HG03135 (cell line): ENCODE results near the gene DUSP16.
"Not testable (repeated sequence)": the region's sequence is repeated elsewhere in the genome, so short reads cannot be mapped to it uniquely, and the experiment has no call there.

Experiments
- ATAC-seq: cut with Tn5 transposase; IDR thresholded peaks from one replicate; pipeline ENCODE4 v1.9.1; 2021; ENCODE audit warnings: mild to moderate bottlenecking, moderate library complexity; ENCODE audit not compliant: unreplicated experiment

Gene DUSP16, protein sequence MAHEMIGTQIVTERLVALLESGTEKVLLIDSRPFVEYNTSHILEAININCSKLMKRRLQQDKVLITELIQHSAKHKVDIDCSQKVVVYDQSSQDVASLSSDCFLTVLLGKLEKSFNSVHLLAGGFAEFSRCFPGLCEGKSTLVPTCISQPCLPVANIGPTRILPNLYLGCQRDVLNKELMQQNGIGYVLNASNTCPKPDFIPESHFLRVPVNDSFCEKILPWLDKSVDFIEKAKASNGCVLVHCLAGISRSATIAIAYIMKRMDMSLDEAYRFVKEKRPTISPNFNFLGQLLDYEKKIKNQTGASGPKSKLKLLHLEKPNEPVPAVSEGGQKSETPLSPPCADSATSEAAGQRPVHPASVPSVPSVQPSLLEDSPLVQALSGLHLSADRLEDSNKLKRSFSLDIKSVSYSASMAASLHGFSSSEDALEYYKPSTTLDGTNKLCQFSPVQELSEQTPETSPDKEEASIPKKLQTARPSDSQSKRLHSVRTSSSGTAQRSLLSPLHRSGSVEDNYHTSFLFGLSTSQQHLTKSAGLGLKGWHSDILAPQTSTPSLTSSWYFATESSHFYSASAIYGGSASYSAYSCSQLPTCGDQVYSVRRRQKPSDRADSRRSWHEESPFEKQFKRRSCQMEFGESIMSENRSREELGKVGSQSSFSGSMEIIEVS

DNA sequence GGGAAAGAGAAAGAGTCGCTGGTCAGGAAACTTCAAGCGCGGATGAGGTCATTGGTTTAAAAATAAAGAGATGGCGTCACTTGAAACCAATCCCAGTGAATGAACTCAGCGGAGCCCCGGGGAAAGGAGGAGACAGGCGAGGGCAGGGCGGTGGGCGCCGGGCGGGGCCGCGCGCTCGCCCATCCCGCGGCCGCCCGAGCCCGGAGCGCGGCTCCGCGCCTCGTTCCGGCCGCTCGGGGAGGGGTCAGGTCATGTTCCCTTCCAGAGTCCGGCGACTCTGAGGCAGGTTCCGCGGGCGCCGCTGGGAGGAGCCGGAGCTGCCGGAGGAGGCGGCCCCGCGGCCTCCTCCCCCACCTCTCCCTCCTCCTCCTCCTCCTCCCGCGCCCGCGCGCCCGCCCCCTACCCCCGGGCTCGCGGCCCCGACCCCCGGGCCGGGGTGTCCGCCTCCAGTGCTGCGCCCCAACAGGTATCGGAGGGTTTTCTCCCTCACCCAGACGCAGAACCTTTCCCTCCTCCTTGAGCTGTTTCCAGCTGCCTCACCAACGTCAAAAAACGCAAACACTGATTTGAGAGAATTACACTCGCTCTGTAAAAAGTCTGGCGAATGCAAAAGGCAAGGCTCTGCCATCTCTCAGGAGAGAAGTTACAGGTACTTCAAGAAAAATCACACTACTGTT lies at the start of gene DUSP16:
Gene DUSP16 (minus strand): TSS at position 279 of the 677 bp plus-strand sequence. CDS start 41,765 bp downstream, outside the sequence.
- ATAC-seq: peak; percentile 75

DNA sequence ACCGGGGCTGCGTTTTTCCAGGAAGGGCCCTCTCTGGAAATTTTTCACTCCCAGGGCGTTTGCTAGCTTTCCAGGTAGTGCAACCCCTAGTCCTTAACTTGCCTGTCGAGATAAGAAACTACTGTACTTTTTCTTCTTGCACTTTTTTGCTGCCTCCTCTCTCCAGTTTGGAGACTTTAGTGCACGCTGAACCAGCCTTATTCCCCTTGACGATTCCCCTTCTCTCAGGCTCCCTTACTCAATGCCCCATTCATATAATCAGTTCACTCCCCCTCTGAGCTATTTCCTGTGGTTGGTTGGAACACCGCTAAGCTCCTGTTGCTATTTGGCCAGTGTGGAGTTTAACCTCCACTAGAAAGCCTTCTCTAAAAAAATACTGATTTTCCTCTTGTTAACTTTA lies 49.7 kb upstream of the DUSP16 start:
- ATAC-seq: no peak

DNA sequence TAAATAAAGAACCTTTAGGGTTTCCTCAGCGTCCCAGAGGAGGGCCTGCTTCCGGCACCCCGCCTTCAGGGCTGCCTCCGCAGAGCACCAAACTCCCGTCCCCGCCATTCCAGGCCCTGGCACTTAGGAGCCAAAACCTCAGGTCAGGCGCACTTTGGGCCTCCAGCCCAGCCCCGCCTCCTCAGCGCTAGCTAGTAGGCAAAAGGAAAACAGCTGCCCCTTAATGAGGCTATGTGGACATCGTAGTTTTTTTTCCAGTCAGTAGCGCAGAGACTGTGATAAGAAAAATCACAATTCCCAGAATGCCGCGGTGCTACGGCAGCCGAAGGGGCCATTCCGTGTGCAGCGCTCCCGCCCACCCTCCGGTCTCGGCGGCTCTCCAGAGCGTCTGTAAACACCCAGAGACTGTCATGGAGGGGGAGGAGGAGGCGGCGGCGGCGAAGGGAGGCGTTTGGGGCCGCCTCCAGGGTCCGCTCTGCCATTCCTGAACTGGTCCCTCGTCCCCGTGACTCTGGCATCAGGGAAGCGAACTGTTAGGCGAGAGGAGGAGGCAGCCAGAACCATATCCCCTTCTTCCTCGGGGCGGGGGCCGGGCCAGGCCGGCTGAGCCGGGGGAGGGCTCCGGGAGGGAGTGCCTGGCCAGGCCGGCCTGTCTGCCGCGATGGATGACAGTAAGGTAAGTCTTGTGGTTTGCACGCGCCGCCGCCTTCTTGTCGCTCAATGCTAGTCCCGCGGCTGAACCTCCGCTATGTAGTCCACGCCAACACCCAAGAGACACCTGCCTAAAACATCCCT lies 49.0 kb upstream of the DUSP16 start, which contains the start of gene CREBL2:
Gene CREBL2 (plus strand): TSS at position 365 of the 795 bp plus-strand sequence. CDS start 297 bp downstream, at position 662.
- ATAC-seq: peak; percentile 73

DNA sequence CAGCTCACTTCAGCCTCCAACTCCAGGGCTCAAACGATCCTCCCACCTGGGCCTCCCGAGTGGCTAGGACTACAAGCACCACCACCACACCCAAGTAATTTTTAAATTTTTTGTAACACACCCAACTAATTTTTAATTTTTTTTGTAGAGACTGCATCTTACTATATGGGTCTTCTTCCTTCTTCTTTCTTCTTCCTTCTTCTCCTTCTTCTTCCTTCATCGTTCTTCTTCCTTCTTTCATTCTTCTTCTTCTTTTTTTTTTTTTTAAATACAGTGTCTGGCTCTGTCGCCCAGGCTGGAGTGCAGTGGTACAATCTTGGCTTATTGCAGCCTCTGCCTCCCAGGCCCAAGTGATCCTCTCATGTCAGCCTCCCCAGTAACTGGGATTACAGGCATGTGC lies 48.0 kb upstream of the DUSP16 start:
- ATAC-seq: no peak

DNA sequence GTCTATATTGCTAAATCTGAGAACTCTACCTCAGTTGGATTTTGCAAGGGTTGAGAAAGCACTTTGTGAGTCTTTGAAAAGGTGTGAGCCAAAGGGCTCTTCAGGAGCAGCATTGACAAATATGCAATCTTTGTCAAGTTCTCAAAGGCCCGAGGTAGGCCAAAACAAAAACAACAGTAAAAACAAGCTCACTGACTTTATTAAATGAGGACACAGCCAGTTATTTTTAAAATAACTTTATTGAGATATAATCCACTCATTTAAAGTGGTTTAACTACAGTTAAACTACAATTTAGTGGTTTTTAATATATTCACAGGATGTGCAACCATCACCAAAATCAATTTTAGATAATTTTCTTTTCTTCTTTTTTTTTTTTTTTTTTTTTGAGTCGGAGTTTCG lies 47.0 kb upstream of the DUSP16 start:
- no peak for ATAC-seq

DNA sequence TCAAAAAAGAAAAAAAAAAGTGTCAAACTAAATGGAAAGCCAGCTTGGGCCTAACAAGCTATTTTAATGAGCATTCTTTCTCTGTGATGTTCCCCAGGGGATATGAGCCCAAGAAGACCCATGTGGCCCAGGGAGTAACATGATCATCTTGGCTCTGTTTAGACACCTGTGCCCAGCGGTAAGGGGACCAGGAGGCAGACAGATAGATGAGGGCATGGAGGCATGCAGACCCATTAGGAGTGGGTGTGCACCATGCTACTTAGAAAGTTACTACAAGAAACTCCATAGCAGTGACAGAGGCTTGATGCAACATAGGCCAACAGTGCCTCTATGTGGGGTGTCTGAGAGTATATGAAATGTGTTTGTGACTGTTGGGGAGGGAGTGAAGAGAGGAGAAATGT lies 45.9 kb upstream of the DUSP16 start:
- no peak for ATAC-seq

DNA sequence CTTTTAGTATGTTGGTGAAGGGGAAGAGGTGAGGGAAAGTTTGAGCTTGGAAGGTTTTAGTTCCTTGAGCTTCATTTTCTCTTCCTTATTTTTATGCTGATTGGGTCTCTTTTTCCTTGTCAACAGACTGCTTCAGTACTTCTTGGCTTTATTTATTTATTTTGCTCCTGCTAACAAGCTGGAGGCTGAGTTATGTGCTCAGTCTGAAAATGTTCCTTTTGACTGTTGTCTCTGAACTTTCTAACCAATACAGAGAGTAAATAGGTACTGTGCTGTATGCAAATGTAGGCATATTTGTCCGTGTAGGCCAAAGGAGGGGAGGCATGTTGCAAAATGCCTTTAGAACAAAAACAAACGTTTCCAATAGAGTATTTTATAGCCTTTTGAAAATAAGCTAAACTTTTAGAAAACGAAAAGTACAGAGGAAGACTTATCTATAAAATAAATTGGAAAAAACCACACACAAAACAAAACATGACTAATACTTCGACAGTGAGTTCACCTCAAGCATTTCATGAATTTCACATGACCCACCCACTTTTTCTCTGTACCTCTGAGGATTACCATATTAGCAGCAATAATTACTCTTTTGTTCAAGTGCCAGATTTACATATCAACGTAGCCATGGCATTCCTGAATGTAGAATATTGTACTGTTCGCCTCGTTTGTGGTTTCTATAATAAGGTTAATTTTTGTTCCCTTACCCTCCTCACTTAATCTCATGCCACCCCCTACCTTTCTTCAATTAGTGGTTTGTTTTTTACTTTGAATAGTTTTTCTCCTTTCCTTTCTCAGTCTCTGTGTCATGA lies 44.3 kb upstream of the DUSP16 start:
- no peak for ATAC-seq

DNA sequence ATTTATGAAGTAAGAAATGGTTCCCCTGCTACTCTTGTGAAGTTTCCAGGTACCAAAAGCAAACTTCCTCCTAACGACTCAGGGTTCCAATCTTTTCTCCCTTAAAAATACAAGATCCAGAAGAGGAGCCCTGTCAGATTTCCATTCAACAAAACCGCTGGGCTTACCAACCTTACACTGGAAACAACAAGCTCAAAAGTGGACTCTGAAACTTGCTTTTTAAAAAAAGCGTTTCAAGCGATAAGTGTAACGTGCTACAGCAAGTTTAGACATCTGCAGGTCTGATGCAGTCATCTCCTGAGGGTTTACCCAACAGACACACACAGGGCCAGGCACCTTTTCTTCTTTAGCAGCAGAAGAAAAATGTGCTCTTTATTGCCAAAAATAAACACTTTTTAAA lies 42.1 kb upstream of the DUSP16 start:
- no peak for ATAC-seq

DNA sequence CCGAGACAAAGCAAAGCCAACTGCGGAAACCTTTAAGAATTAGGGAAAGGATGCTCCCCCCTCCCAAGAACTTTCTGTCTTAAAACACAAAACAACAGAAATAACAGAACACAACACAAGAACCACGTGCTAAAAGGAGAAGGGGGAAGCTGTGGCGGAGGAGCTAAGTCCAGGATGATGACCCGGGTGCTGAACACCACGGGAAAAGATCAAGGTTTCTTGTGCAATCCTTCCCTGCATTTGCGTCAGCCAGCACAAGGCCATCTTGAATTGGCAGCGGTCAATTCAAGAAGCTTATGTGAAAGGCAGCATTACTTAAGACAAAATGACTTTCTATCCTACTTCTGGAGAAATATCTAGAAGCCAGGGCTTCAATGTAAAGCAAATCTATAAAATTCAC lies 38.0 kb upstream of the DUSP16 start:
- ATAC-seq: no peak

DNA sequence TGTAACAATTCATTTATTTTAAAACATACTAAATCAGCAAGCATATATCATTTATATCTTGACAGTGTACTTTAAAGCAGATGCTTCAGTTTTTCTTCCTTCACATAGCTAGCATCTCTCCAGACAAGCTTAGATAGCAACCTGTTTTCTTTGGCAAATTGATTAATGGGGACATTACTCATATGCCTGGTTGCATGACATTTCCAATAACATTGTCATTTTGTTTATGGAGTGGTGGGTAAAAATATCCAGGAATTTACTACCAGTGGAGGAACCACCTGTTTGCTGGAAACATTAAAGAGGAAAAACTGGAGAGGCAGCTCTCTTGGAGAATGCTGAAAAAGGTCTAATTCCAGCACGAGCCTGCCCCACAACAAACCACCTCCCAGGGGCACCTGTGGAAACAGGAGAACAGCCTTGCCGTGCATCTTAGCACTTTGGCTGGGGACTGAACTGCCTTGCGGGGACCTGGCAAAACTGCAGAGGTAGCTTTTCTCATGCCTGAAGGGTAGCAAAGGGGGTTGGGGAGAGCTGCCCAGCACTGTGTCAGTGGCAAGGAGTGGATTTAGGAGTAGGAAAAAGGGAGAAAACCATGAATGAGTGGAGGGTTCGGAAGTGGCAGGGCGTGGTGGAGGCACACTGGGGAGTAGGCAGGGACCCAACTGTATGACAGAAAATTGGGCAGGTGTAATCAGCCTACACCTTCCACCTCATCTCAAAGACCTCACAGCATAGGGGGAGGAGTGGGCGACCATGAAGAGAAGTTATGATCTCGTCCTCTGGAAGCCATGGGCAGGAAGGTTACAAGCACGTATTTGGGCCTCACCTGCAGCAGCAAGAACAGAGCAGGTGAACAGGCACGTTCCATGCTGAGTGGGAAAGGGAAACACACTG lies 37.3 kb upstream of the DUSP16 start:
- ATAC-seq: no peak

DNA sequence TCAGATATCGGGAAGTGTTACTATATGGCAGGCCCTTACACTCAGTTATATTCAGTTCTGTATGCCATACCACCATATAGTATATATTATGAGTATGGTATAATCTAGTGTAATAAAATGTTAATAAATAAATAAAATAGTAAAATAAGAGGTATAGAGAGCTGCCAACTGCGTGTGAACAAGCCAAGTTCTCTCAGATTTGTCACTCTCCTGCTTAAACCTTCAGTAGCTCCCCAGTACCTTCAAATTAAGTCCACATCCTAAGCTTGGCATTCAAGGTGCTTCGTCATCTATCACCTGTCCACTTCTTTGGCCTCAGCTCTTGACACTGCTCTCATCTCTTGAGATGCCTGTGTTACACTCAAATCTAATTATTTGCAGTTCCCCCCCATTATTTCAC lies 36.2 kb upstream of the DUSP16 start:
- ATAC-seq: no peak

DNA sequence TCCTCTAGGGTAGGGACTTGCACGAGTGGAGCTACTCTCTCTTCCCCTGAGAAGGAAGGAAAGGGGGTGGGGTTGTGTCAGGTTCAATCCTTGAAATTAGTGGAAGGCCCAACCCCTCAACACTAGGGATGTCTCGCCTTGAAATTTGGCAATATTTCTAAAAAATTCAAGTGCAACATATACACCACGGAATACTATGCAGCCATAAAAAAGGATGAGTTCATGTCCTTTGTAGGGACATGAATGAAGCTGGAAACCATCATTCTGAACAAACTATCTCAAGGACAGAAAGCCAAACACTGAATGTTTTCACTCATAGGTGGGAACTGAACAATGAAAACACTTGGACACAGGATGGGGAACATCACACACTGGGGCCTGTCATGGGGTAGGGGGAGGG lies 33.9 kb upstream of the DUSP16 start:
- not testable (repeated sequence) for ATAC-seq

DNA sequence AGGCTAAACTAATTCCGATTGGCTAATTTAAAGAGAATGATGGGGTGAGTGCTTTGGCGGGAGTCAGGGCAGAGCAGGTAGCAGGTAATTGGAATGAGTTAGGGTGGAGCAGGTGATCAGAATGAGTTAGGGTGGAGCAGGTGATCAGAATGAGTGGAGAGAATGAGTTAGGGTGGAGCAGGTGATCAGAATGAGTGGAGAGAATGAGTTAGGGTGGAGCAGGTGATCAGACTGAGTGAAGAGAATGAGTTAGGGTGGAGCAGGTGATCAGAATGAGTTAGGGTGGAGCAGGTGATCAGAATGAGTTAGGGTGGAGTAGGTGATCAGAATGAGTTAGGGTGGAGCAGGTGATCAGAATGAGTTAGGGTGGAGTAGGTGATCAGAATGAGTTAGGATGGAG lies 33.3 kb upstream of the DUSP16 start:
- ATAC-seq: not testable (repeated sequence)

DNA sequence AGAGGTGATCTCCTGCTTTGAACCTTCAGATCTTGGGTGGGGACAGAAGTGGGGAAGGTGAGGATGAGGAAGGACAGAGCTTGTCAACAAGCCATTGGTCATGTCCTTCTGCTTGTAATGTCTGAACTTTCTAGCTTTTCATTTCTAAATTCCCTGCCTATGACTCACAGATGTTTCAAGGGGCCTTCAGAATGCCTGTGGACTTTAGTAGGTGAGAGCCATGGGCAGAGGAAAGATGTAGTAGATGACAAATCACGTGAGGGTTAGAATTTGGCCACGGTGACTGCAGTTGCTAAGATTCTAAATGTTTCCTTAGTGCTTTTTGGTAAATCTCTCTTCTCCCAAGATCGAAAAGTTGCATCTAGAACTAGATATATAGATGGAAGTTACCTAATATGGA lies 30.3 kb upstream of the DUSP16 start:
- ATAC-seq: no peak

DNA sequence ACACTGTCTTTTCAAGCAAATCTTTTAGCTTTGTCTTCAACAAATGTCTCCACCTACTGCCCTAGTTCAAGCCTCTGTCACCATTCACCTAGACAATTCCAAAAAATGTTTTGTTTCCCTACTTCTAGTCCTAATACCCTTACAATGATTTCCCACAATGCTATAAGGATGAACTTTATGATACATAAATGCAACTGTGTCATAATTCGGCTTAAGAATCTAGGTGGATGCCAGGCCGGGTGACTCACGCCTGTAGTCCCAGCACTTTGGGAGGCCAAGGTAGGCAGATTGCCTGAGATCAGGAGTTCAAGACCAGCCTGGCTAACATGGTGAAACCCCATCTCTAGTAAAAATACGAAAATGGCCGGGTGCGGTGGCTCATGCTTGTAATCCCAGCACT lies 28.3 kb upstream of the DUSP16 start:
- ATAC-seq: no peak

DNA sequence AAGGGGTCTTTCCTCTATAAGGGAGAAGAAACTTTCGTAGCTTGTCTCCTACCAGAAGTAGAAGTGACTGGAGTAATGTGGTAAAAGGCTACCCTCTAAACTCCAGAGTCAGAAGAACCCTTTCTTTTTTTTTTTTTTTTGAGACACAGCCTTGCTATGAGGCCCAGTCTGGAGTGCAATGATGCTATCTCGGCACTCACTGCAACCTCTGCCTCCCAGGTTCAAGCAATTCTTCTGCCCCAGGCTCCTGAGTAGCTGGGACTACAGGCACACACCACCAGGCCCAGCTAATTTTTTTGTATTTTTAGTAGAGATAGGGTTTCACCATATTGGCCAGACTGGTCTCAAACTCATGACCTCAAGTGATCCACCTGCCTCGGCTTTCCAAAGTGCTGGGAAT lies 25.8 kb upstream of the DUSP16 start:
- not testable (repeated sequence) for ATAC-seq

DNA sequence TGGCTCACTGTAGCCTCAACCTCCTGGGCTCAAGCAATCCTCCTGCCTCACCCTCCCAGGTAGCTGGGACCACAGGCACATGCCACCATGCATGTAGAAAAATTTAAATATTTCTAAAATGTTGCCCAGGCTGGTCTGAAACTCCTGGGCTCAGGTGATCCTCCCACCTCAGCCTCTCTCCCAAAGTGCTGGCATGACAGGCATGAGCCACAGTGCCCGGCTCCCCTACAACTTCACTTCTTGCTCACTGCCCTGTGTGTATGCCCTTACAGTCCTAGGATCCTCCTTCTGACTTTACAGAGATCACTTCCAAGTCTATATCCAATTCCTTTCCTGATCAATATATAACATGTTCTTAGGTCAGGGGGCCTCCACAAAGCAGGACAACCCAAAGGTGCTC lies 25.2 kb upstream of the DUSP16 start:
- no peak for ATAC-seq

DNA sequence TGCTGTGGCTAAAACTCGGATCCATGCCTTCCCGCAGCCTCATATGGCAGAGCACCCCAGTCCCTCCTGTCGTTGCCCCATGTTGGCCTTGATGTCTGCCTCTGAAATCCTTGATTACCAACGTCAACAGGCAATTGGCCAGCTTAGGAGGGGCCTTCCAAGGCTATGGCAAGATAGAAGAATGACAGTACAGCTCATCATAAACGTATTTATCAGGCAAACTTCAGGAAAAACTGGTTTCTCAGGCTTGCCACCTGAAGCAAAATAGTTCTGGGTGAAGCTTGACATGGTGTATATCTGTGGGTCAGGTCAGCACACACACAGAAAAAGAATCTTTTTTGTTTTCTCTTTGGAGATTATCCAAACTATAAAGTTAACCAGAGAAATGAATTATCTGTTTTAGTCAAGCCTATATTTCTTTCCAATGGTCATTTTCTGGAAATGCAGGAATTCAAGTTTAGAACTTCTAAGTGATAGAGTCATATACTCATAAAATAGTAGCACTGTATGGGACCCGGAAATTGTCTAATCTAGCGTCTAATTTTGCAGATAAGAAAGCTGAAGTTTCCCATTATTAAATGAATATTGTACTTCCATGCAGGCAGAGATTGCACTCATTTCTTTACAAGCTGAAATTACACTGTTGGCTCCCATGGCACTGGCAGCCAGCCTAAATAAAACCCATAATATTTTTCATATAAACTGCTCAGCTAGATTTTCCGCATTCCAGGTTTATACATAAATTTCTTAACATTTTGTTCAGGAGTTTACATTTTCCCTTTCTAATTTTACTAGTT lies 24.4 kb upstream of the DUSP16 start:
- ATAC-seq: no peak
